Measurements from ENCODE around the gene NTRK3.

The NTRK3 gene

GRCh38 chr15:87942316-87942715 lies 314.2 kb downstream of the NTRK3 start:
- H3K4me3 ChIP-seq (ENCODE audit: low read depth, low read length) = no peak overlapping the region
- TF ChIP-seq CTCF (IDR thresholded peaks at IDR 0.05; ENCODE audit: low read depth, low read length) = no peak

DNA sequence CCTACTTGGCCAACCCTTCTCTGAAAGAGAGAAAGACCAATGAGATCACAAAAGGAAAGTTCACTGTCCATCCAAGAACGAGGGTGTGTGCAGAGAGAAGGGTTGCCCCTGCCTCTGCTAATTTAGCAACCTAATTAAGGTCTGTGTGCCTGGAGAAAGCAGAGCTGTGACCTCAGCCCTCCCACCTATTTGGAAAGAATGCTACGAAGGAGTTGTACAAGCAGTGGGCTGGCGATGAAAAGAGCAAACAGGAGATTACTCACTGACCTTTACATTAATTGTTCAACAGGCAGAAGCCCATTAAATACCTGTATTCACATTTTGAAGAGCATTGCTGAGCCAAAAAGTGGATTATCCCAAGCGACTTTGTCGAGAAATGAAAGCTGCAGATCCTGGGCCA lies 314.9 kb downstream of the NTRK3 start:
- TF ChIP-seq CTCF (IDR thresholded peaks at IDR 0.05; ENCODE audit: low read depth, low read length) = no peak
- H3K4me3 ChIP-seq (ENCODE audit: low read depth, low read length) = no peak overlapping the region

DNA sequence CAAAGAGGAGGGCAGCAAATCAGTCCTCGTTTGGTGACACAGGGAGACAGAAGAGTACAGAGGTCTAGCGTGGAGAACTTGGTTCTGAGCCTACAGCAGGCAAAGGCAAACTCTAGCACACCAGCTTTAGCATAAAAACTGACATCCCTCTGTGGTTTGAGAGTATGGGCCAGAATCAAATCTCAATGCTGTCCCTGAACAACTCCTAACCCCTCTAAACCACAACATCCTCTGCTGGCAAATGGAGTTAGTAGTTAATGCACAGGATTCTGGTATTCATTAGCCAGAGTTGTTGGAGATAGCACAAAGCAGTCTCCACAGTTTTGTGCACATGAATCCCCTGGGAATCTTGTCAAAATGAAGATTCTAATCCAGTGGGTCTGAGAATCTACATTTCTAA lies 315.8 kb downstream of the NTRK3 start:
- no peak for TF ChIP-seq CTCF (IDR thresholded peaks at IDR 0.05; ENCODE audit: low read depth, low read length)

GRCh38 chr15:87939848-87940457 lies 316.6 kb downstream of the NTRK3 start:
- H3K4me3 ChIP-seq (ENCODE audit: low read depth, low read length) = no peak overlapping the region
- no peak for TF ChIP-seq CTCF (IDR thresholded peaks at IDR 0.05; ENCODE audit: low read depth, low read length)

More for the DNA sequence above, 315.8 kb downstream of the NTRK3 start:
- no peak overlapping the region for H3K4me3 ChIP-seq (ENCODE audit: low read depth, low read length)

GRCh38 chr15:87938031-87938430 lies 318.5 kb downstream of the NTRK3 start:
- no peak overlapping the region for H3K4me3 ChIP-seq (ENCODE audit: low read depth, low read length)
- no peak for TF ChIP-seq CTCF (IDR thresholded peaks at IDR 0.05; ENCODE audit: low read depth, low read length)

- no peak overlapping the region for H3K4me3 ChIP-seq (ENCODE audit: low read depth, low read length)
- no peak for TF ChIP-seq CTCF (IDR thresholded peaks at IDR 0.05; ENCODE audit: low read depth, low read length)
Observed at GRCh38 chr15:87935583-87935982, 321.0 kb downstream of the NTRK3 start.

- no peak overlapping the region for H3K4me3 ChIP-seq (ENCODE audit: low read depth, low read length)
- TF ChIP-seq CTCF (IDR thresholded peaks at IDR 0.05; ENCODE audit: low read depth, low read length) = no peak
Observed at GRCh38 chr15:87931584-87931983, 325.0 kb downstream of the NTRK3 start.

Data from WI38 (cell line).